Activated T-helper 1 cell treated with anti-CD3 and anti-CD28 coated beads, Interleukin-2, amount 50 U/mL, for 16 hours (primary cell): ENCODE data around the gene ZNF524.
A peak's percentile ranks its signal among the peaks of the same experiment; 100 is the strongest.

Source experiments
- DNase-seq, 2 donors: peaks; one replicate each; pipeline ENCODE4 v3.0.0-alpha.2; 2020; ENCODE audit warnings: low read depth in 1 of 2, low spot score in 1 of 2

ZNF524 gene

DNA sequence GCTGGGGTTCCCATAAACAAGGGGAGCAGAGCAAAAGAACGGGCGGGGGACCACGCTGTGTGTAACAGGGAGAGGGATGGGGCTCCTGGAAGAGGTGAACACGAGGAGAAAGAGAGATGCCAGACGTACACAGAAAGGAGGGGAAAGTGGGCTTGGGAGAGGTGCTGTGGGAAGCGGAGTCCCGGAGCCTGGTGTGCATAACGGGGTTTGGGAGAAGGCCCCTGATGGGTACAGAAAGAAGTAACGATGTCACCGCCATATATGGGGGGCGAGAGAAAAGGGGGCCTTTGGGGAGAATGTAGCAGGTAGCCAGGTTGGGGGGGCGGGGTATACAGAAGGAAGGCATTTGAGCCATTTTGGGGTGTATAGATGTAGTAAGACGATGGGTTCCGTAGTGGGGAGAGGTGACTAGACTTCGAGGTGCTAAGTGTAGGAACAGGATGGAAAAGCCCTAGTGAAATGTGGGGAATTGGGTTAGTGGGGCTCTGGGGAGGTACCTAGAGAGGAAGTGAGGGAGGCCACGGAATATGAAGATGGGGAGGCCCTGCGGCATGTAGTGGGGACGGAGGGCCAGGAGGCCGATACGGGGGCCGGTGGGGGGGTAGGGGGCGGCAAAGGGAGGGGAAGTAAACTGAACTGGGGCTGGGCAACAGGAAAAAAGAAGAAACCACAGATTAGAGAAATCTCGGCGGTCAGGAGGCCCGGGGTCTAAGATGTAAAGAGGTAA lies 41.5 kb downstream of the ZNF524 start:
- no peak for DNase-seq

DNA sequence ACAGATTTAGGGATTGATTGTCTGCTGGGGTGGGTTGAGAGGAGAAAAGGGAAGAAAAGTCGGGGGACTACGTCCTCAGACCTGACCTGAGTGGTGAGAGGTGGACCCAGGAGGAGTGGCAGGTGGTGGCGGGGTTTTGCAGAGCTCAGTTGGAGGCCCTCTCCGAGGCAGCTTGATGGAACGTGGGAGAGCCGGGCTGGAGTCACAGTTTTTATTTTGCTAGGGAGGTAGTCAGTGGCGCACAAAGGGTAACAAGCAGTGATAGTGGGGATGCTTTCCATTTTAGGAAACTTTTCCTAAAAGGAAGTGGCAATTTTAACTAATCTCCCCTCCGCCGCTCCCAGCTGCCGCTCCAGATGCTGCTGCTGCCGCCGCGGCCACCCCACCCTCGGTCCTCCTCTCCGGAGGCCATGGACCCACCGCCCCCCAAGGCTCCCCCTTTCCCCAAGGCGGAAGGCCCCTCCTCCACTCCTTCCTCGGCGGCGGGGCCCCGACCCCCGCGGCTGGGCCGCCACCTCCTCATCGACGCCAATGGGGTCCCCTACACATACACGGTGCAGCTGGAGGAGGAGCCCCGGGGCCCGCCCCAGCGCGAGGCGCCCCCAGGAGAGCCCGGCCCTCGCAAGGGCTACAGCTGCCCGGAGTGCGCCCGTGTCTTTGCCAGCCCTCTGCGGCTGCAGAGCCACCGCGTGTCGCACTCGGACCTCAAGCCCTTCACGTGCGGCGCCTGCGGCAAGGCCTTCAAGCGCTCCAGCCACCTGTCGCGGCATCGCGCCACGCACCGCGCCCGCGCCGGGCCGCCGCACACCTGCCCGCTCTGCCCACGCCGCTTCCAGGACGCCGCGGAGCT lies 42.3 kb downstream of the ZNF524 start:
- no peak for DNase-seq

DNA sequence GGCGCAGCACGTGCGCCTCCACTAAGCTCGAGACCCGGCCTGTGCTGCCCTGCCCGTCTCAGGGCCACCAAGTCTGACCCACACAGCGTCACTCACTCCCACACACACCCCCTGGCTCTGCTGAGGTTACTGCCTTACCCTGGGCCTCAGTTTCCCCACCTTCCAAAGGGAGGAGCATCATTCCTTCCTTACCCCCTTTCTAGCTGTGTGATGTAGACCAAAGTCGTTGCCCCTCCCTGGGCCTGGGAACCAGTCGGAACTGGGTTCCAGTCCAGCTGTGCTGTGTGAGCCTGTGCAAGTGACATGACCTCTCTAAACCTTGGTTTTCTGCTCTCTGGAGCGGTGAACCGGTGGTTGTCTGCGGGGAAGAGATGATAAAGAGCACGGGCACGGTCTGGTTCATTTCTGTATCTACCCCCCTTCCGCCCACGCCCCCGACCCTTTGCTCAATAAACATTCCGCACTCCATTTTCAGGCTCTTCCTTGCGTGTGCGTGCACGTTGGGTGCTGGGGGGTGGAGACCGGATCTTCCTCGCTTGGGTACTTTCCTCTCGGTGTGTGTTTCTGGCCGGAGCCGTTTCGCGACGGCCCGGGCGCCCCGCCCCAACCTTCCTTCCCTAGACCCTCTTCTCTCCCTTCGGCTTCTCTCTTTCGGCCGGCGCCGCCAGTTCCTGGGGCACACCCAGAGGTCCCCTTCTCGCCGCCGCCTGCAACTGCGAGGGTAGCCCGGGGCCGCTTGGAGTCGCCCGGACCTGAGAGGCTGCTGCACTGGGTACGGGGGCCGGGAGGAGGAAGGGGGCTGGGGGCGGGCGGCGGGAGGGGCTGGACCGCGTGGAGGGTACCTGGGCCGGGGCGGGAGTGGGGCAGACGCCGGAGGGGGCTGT lies 43.2 kb downstream of the ZNF524 start, which contains the start of gene ZNF581:
Gene ZNF581, plus strand, starts transcription at position 647 of the 884 bp plus-strand sequence. CDS start 923 bp downstream, outside the sequence.
- peak; percentile 59 to 68 for DNase-seq

DNA sequence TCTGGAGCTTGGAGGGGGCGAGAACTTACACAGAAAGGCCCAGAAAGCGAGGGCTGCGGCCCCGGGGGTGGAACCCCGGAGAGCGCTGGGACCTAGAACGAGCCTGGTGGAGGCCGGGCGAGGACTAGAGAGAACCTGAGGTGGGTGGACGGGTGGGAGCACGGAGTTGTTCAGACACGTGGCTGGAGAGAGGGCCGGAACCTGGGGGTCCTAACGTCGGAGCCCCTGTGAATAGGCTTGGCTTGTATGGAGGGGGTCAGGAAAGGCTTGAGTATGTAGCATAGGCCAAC lies 43.7 kb downstream of the ZNF524 start:
- DNase-seq = no peak

DNA sequence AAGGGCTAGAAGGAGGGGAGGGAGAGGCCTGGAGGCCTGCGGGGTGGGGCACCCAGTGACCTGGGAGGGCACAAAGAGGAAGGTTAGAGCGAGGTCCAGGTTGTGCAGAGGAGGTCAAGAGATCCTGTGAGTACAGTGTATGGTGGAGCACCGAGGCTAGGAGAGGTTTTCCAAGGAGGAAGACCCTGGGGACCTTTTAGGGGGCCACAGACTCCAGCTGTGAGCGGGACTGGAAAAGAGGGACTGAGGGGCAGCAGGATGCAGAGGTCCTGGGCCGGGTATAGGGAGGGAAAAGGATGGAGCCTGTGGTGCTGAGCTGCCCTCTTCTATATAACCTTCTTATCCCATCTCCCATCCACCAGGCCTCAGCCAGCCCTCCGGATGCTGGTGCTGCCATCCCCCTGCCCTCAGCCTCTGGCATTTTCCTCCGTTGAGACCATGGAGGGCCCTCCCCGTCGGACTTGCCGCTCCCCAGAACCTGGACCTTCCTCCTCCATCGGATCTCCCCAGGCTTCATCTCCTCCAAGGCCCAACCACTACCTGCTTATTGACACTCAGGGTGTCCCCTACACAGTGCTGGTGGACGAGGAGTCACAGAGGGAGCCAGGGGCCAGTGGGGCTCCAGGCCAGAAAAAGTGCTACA lies 44.2 kb downstream of the ZNF524 start:
- DNase-seq = no peak

DNA sequence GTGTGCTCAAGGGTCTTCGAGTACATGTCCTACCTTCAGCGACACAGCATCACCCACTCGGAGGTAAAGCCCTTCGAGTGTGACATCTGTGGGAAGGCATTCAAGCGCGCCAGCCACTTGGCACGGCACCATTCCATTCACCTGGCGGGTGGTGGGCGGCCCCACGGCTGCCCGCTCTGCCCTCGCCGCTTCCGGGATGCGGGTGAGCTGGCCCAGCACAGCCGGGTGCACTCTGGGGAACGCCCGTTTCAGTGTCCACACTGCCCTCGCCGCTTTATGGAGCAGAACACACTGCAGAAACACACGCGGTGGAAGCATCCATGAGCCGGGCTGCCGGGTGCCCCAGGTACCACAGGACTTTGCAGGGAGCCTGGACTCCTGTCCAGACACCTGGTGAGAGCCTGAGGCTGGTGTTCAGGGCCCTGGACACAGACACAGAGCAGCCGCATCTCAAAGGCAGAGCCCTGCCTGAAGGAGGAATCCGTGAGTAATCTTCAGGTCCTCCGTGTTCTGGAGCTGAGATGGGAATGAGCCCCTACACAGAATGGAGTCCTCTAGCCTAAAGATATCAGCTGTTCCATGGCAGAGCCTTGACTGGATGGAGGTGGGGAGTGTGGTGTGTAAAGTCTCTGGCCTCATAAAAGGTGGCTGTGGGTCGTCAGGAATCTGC lies 44.9 kb downstream of the ZNF524 start:
- DNase-seq = no peak

DNA sequence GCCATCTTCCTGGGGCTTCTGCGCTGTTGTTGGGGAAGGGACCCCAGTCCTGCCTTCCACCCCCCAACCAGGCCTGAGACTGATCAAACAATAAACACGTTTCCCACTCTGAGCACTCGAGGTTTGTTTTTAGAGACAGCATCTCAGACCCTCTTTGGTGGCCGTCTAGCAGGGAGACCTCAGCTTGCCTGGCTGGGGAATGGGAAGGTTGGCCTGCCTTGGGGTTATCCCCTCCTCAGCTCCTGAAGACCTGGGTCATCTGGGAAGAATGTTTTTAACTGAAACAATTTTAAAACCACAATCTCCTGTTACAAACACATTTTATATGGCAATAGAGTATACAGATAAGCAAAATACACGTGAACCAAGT lies 45.4 kb downstream of the ZNF524 start:
- DNase-seq = no peak

DNA sequence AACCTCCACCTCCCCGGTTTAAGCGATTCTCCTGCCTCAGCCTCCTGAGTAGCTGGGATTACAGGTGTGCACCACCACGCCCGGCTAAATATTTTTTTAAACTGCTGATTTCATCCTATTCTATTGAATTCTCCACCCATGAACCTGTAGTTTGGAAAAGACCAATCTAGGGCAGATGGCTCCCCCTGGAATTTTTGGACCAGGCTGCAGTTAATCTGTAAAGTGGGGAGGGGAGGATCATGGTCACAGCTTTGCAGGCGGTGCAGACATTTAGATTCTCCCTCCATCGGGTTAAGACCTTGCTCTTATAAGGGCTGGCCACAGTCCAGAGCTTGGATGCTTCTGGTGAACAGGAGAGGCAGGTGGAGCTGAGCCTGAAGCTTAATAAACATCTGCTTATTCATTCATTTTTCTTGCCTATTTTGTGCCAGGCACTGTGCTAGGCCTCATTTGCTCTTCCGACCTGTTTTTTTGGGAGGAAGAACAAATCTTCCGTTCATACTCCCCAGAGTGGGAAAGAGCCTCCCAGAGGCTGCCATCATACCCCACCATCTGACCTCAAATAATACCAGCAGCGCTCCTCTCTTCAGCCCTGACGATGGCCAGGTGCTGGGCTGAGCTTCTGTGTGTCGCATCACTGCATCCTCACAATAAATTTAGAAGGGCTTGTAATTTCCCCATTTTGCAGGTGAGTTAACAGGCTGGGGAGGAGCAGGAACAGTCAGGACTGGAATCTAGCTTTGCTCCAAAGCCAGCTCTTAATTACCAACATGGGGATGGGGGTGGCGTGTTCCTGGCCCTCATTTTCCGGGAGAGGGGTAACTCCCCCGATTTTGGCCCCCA lies 47.0 kb downstream of the ZNF524 start:
- no peak for DNase-seq

DNA sequence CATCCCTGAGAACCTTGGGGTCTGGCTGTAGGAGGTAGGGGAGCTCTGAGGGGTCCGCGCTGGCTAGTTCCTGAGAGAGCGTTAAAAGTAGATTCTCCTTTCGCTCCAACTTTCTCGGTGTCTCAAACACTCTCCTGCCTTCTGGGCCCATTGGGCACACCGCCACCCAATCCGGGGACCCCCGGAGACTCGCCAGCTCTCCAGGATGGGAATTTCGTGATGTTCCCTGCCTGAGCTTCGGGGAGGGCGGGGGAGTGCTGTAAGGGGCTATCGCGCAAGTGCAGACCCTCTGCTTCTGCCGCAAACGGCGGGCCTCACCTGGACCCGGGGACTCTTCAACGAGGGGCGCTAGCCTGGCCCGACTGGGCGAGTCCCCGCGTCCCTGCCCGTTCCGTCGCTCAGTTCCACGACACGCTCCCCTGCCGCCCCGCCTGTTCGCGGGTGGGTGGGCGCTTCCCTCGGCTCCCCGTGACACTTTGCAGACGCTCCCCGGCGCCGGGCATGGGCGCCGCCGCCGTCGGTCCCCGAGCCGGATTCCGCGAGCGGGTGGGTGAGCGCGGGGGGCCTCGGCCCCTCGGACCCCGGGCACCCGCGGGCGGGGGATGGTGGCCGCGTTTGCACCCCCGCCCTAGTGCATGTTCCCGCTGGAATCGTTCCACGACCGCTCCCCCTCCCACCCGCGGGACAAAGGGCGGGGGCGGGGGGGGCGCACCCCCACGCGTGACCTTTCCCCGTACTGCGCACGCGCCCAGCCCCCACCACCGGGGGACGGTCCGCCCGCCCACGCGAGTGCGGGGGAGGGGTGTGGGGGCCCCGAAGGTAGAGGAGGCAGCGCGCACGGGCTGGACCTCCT lies 47.9 kb downstream of the ZNF524 start, which contains the start of gene CCDC106:
Gene CCDC106, plus strand, starts transcription at position 481 of the 853 bp plus-strand sequence. CDS start 835 bp downstream, outside the sequence.
- no peak for DNase-seq

DNA sequence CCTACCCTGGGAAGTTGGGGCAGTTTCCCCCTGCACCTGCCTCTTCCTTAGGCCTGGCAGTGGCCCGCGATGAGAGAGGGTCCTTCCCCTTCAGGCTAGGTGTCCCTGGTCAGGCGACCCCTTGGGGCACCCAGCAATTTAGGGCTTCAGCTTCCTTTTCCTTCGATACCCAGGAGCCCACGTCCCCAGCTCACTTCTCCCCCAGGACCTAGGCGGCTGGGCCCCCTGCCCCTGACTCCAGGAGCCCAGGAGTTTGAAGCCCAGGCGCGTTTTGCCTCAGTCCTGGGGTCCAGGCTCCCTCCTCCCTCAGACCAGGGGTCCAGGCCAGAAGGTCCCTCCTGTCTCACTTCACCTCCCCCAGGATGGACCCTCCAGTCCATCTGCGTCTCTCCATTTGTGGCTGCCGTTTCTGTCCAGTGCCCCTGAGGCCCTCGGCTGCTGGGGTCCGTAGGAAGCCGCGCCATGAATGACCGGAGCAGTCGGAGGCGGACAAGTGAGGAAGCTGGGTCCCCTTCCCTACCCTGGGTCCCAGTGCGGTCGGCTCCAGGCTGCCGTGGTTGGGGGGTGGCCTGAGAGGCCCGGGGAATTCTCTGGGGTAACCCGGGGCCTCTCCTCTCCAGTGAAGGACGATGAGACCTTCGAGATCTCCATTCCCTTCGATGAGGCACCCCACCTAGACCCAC lies 48.6 kb downstream of the ZNF524 start:
- no peak for DNase-seq

DNA sequence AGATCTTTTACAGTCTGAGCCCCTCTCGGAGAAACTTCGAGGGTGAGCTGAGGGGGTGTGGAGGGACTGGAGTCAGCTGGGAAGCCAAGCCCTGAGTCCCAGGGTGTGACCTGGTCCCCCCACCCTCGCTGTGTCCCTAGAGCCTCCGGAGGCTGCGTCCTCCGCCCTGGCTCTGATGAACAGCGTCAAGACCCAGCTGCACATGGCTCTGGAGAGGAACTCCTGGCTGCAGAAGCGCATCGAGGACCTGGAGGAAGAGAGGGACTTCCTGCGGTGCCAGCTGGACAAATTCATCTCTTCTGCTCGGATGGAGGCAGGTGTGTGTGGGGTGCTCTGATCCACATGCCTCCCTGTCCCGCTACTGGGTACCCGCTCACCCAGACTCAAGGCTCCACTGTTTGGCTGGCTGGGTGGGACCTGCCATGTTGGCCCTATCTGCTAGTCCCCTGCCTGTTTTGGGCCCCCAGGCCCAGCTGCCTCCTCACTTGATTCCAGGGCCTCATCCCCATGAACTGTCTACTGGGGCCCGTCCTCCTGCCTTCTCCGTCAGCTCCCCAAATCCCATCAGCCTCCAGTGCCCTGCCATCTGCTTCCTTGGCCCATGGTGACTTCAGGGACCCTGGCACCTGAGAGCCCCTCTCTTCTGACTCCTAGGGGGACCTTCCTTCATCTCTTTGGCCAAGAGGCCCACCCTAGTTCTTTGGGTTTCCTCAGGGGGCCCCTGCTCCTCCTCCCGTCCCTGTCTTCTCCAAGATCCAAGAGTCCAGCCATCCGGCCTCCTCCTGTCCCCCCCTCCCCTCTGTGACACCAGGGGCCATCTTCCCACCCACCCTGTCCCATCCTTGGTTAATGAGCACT lies 49.4 kb downstream of the ZNF524 start:
- no peak for DNase-seq

DNA sequence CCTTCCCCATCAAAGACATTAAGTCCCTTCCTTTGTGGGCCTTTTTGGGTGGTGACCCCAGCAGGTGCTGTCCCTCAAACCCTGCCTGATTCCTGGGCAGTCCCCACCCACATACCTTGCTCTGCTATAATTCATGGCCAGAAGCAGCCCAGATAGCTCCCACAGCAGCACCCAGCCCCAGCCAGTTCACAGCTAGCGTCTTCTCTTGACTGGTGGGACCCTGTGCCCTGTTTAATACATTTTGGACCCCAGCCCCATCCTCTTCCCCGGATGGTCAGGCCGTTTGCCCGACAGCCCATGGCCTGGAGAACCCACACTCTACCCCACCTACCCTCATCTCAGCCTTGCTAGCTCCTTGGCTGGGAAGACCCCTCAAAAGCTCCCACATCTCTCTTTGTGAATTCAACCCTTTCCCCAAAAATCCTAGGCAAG lies 50.1 kb downstream of the ZNF524 start:
- no peak for DNase-seq

DNA sequence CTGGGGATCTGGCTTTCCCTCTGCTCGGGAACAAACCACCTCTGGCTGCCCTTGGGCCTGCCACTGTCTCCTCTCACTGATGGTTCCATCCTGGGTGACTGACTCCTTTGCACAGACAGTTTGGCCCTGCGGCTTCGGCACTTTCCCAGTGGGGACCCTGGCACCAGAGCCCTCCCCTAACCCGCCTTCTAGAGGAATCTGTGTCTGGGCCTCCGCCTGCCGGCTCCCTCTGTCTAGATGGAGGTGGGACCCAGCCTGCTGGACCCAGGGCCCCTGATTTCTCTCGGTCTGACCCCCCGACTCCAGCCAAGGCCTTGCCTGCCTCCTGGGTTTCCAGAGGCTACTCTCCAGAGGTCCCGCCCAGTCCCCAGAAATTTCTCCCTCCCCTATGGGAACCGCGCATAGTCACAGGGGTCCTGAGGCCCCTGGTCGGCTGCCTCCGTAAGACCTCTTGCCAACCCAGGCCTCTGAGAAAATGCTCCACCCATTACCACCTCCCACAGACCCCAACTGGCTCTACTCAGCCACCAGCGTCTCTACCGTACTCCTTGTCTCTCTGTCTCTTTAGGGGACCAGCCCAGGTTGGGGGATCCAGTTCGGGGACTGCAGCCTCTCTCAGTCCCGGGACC lies 50.6 kb downstream of the ZNF524 start:
- DNase-seq = no peak

DNA sequence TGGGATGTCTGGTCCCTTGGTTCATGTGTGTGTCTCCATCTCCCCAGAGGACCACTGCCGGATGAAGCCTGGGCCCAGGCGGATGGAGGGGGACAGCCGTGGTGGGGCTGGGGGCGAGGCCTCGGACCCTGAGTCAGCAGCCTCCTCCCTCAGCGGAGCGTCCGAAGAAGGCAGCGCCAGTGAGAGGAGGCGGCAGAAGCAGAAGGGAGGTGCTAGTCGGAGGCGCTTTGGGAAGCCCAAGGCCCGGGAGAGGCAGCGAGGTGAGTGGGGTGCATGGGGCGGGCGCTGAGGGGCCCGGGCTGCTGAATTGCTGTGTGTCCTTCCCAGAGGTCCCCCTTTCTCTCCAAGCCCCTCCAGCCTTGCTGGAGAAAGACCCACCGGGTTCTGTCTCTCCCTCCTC lies 51.1 kb downstream of the ZNF524 start:
- DNase-seq = no peak

DNA sequence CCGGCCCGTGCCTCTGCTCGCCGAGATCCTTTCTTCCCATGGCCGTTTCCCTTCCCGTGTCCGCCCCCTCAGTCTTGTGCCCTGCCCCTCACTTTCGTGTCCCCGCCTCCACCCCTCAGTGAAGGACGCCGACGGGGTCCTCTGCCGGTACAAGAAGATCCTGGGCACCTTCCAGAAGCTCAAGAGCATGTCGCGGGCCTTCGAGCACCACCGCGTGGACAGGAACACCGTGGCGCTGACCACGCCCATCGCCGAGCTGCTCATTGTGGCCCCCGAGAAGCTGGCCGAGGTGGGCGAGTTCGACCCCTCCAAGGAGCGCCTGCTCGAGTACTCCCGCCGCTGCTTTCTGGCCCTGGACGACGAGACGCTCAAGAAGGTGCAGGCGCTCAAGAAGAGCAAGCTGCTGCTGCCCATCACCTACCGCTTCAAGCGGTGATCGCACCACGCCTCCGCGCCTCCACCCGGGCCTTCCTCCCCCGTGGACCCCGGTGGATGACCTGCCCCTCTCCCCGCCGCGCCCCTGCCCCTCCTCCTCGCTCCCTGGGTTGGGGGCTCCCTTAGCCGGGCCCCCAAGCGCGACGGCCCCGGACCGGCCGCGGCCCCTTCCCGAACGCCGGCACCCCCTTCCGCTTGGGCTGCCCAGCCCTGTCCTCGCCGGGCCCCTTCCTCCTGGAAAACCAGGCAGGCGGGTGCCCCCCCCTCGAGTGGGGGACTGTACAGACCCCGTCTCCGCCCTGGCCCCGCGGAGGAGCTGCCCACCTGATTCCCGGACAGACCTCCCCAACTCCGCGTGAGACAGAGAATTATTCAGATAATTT lies 52.4 kb downstream of the ZNF524 start:
- no peak for DNase-seq
